Right cardiac atrium (tissue), 5 donors: ENCODE measurements around the gene RPA1. TPM values are rescaled to one million over a fixed set of nuclear protein-coding genes. Genes with fewer than 3 reads are reported as not detected.
"Not testable (repeated sequence)": the region's sequence is repeated elsewhere in the genome, so short reads cannot be mapped to it uniquely, and the experiment has no call there.

ENCODE experiments used
- ATAC-seq, 2 donors: fragments of 200-7000 bp; cut with Tn5 transposase; one replicate each; pipeline versions ENCODE4 v1.8.0 to v1.9.1; 2020; ENCODE audit warnings: moderate library complexity in 2 of 2, mild to moderate bottlenecking in 1 of 2
- DNase-seq, 3 donors: peaks; one replicate each; pipeline ENCODE4 v3.0.0-alpha.2; 2020
- H3K27ac ChIP-seq: one replicate; pipeline ENCODE4 v1.5.1; 2013; ENCODE audit warnings: mild to moderate bottlenecking, low read length, control low read depth, moderate library complexity
- H3K27me3 ChIP-seq: one replicate; pipeline ENCODE4 v1.6.1; 2013; ENCODE audit not compliant: control insufficient read depth, insufficient read depth
- H3K4me1 ChIP-seq: one replicate; pipeline ENCODE4 v1.6.1; 2013; ENCODE audit warnings: low read length; ENCODE audit not compliant: control insufficient read depth, insufficient read depth
- H3K4me3 ChIP-seq: one replicate; pipeline ENCODE4 v1.5.1; 2013; ENCODE audit warnings: low read length, control low read depth
- H3K9me3 ChIP-seq: one replicate; pipeline ENCODE4 v1.6.1; 2013; ENCODE audit warnings: low read length; ENCODE audit not compliant: control insufficient read depth
- WGBS: extraction: QIAGEN DNeasy Blood & Tissue Kit; methylation state at CpG from one replicate; pipeline ENCODE4 v1.1.7; 2013; 5-methylcytosine and 5-hydroxymethylcytosine counted together
- intact Hi-C, 4 donors: fragments of 100-400 bp; cut with DNase I; formaldehyde crosslinking; loops; one replicate each; pipeline versions ENCODE4 v1.11.0 to v1.14.0; 2022 to 2023
- polyA plus RNA-seq: library from polyadenylated mRNA; stranded (reverse); fragments of 200-250 nt; gene quantifications from one replicate; pipeline ENCODE4 v1.2.3, GENCODE V29; 2013
- total RNA-seq, 4 donors: library from RNA; stranded (reverse); fragmentation: NEBNext Ultra II Directional; extraction: Animal tissue kit (Norgen Biotek cat#: 25700); gene quantifications; one replicate each; pipeline ENCODE4 v1.2.1, GENCODE V29; 2021
- donor health status: healthy with polysubstance abuse.
- donor health status: DM: no; HTN: yes; CAD: no.
- donor health status: DM: no; HTN: no; CAD: no.
- donor health status: DM: no; HTN: yes; CAD: no; lungs with severe emphysema.
- donor health status: DM: yes; HTN: yes; CAD: no.

The RPA1 gene
- total and polyA plus RNA-seq, 5 donors = 28.0 to 103 (median 74.7) TPM

DNA sequence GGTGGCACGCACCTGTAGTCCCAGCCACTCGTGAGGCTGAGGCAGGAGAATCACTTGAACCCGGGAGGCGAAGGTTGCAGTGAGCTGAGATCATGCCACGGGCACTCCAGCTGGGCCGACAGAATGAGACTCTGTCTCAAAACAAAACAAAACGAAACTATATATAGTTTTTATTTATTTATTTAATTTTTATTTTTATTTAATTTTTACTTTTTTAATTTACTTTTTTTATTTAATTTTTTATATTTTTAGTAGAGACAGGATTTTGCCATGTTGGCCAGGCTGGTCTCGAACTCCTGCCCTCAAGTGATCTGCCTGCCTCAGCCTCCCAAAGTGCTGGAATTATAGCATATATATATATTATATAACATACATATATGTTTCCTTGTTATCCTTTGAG, 26.7 kb downstream of the RPA1 start:
- ATAC-seq = not testable (repeated sequence)
- 94% methylated on average over 8 of the region's 8 CpGs for WGBS

DNA sequence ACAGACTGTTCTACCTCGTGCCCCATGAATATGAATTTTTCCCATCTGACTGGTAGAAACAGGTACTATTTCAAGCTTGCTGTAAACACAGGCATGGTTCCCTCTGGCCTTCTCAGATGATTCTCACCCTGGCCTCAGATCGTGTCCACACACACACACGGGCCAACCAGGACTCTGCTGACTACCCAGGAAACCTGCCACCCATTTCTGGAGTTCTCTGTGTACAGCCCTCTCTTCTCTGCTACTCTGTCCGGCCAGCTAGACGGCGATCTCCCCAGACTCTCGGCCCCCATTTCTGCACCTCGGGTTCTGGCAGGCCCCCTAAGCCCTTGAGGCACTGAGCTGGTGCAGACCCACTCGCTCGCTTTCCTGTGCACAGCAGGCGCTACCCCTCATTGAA, 31.2 kb downstream of the RPA1 start:
- Histone ChIP-seq H3K27me3 (no peaks in the 10 kb centered on the region), H3K4me3 (no peak overlapping the region), H3K27ac (peak overlapping the region; percentile 30), H3K4me1 (no peaks in the 10 kb centered on the region), H3K9me3 (no peaks in the 10 kb centered on the region)
- ATAC-seq (peak; percentile 63 to 73), DNase-seq (no peak)
- intact Hi-C loops = no loop called here
- WGBS = 76% methylated on average over 11 of the region's 11 CpGs

More for the DNA sequence above, 26.7 kb downstream of the RPA1 start:
- H3K9me3 ChIP-seq, H3K4me3 ChIP-seq, H3K27me3 ChIP-seq, H3K4me1 ChIP-seq, intact Hi-C loops, H3K27ac ChIP-seq: not testable (repeated sequence)
- peak in 1 of 3 donors; percentile 2 for DNase-seq

DNA sequence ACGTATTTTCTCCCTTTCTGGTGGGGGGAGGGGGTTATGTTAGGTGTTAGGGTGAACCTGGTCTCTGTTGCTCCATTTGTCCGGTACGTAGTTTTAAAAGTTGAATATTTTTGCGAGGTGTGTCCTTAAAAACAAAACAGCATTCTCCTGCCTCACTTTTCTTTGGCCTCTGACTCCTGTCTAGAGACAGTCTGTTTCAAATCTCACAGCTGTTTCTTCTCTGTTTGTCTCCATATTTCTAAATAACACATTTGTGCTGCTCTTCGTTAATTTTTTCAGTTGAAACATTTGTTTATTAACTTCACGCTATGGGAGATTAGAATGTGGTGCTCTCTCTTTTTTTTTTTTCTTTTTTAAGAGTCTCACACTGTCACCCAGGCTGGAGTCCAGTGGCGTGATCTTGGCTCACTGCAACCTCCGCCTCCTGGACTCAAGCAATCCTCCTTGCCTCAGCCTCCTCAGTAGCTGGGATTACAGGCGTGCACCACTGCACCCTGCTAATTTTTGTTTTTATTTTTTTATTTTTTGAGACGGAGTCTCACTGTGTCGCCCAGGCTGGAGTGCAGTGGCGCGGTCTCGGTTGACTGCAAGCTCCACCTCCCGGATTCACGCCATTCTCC, 31.7 kb downstream of the RPA1 start:
- 77% methylated on average over 16 of the region's 16 CpGs for WGBS
- Histone ChIP-seq H3K4me3 (no peak overlapping the region), H3K4me1 (no peaks in the 10 kb centered on the region), H3K9me3 (no peaks in the 10 kb centered on the region), H3K27me3 (no peaks in the 10 kb centered on the region), H3K27ac (no peak overlapping the region)
- intact Hi-C loops = no loop called here
- peak; percentile 37 to 63 for ATAC-seq
- peak in 2 of 3 donors; percentile 31 to 68 for DNase-seq

DNA sequence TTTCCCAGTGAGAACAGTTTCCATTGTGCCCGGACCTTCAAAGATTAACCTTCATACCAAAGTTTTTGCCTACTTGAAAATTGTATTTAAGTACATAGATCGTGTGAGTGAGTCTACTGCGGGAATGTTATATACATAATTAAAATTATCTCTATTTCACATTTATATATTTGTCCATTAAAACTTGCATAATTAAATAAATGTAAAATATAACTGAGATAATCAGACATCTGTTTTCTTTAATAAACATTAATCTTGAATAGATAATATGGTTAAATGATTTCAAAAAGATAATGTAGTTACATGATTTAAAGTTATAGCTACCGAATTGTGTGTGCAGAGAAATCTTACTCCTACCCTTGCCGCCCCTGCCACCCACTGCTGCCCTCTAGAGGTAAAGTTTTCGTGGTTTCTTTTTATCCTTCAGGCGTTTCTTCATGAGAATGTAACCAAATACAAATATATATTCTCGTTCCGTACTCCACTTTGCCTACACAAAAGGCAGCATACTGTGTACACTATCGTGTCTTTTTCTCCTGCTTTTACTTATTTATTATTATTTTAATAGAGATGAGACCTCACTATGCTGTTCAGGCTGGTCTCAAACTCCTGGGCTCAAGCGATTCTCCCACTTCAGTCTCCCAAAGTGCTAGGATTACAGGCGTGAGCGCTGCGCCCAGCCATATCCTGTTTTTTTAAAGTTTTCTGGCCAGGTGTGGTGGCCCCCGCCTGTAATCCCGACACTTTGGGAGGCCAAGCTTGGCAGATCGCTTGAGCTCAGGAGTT, 35.6 kb downstream of the RPA1 start:
- ATAC-seq (no peak), DNase-seq (no peak)
- 82% methylated on average over 17 of the region's 17 CpGs for WGBS
- no peaks in the 10 kb centered on the region for H3K9me3 ChIP-seq
- no peak overlapping the region for H3K27ac ChIP-seq
- H3K27me3 ChIP-seq = no peaks in the 10 kb centered on the region
- H3K4me3 ChIP-seq = no peak overlapping the region
- intact Hi-C loops = no loop called here
- H3K4me1 ChIP-seq = no peaks in the 10 kb centered on the region

DNA sequence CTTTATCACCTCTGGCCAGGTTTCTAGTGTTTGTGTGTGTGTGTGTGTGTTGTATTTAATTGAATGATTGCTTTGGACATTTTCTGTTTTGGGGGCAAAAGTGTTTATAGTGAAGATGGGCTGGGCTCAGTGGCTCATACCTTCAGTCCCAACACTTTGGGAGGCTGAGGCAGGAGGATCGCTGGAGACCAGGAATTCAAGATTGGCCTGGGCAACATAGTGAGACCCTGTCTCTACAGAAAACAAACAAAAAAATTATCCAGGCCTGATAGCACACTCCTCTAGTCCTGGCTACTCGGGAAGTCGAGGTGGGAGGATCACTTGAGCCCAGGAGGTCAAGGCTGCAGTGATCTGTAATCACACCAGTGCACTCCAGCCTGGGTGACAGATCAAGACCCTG, 37.5 kb downstream of the RPA1 start:
- H3K27ac ChIP-seq = no peak overlapping the region
- no peaks in the 10 kb centered on the region for H3K27me3 ChIP-seq
- WGBS = 93% methylated on average over 3 of the region's 3 CpGs
- DNase-seq (no peak), ATAC-seq (no peak)
- H3K4me3 ChIP-seq = no peak overlapping the region
- H3K4me1 ChIP-seq = no peaks in the 10 kb centered on the region
- H3K9me3 ChIP-seq = no peaks in the 10 kb centered on the region
- intact Hi-C loops = no loop called here

DNA sequence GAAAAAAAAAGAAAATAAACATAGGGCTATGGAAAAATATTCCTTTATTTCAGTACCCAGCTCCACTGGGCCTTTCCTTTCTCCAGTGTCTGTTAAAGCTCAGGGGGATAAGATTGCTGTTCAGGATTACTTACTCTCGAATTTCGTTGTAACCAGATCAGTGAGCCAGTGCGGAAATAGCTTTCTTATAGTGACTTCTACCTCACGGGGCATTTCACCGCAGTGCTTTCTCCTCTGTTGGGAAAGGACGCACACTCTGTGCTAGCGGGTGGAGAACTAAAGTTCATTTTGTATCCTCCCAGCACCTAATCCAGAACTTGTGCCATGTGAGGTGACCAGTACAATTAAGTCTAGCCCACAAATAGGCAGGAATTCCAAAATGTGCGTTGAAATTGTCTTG, 38.3 kb downstream of the RPA1 start:
- ATAC-seq (no peak), DNase-seq (no peak)
- intact Hi-C loops = no loop called here
- Histone ChIP-seq H3K27me3 (no peaks in the 10 kb centered on the region), H3K4me1 (no peaks in the 10 kb centered on the region), H3K9me3 (no peaks in the 10 kb centered on the region), H3K27ac (no peak overlapping the region), H3K4me3 (no peak overlapping the region)
- 90% methylated on average over 8 of the region's 8 CpGs for WGBS

DNA sequence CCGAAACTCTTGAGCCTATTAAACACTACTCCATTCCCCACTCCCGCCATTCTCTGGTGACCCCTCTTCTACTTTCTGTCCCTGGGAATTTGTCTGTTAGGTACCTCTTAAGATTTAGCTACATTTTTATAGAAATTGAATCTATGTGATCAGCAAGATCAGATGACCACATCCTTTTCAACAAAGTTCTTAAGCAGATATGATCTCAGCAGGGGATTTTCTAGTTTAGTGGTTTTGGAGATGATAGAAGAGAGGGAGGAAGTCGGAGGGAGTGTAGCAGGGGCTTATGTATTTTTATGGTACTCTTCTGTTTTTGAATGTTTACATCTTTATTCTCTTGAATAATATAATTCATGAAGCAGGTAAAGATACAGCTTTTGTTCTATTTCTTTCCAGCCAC, 40.8 kb downstream of the RPA1 start:
- Histone ChIP-seq H3K27me3 (no peaks in the 10 kb centered on the region), H3K4me3 (no peak overlapping the region), H3K9me3 (no peaks in the 10 kb centered on the region), H3K4me1 (no peaks in the 10 kb centered on the region), H3K27ac (no peak overlapping the region)
- WGBS = 80% methylated on average over 3 of the region's 3 CpGs
- ATAC-seq (no peak), DNase-seq (no peak)
- intact Hi-C loops = no loop called here

DNA sequence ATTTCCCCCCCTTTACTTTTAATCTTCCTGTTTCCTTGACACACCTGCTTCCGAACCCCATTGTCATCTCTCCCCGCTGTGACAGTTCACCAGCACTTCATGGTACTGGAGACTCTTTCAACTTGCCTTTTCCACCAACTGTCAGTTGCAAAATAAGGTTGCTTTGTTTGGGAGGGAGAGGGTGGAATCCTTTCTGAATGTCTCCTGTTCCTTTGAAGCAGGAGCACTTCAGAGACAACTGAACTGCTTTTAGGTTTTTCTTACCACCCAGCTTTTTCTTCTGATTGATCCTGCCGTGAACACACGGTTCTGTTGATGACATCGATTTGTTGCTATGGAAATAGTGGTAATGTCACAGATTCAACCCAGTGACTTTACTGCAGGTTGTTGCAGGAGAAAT, 42.0 kb downstream of the RPA1 start:
- WGBS = 89% methylated on average over 5 of the region's 5 CpGs
- H3K27ac ChIP-seq = no peak overlapping the region
- DNase-seq (no peak), ATAC-seq (no peak)
- H3K9me3 ChIP-seq = no peaks in the 10 kb centered on the region
- H3K27me3 ChIP-seq = no peaks in the 10 kb centered on the region
- H3K4me1 ChIP-seq = no peaks in the 10 kb centered on the region
- intact Hi-C loops = no loop called here
- no peak overlapping the region for H3K4me3 ChIP-seq

DNA sequence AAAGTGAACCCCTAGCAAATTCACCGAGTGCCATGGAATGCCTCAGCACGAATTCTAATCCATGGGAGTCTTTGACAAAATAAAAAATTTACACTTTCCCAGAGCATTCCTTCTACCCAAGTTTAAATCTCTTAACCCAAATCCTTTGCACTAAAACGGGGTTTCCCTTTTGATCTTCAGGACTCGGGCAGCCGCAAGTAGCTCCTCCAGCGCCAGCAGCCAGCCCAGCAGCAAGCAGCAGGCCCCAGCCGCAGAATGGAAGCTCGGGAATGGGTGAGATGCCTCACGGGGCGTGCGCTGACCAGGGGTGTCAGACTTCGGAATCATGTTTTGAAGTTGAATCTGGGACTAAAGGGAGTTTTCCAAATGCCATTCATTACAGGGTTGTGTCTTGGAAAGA, 42.4 kb downstream of the RPA1 start:
- Histone ChIP-seq H3K4me3 (no peak overlapping the region), H3K9me3 (no peaks in the 10 kb centered on the region), H3K4me1 (no peaks in the 10 kb centered on the region), H3K27ac (no peak overlapping the region), H3K27me3 (no peaks in the 10 kb centered on the region)
- no peak for ATAC-seq
- no peak for DNase-seq
- intact Hi-C loops = no loop called here
- WGBS = 95% methylated on average over 12 of the region's 12 CpGs

DNA sequence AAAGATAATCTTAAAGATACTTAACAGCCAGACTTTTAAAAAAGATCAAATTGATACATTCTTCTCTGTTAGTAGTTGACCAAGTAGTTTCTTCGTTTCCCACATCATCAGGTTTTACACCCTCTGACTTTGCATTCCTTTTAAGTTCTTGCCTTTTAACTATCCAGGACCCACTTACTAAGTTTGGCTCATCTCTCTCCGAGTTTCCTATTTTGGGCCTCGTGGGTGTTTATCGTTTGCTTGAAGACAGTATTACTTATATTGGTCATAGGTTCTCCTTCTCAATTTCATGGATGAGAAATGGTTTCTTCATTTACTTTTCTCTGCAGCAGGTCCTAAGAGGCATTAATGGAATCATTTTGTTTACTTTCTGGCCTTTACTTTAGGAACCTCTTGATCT, 43.2 kb downstream of the RPA1 start:
- intact Hi-C loops = no loop called here
- 61% methylated on average over 4 of the region's 4 CpGs for WGBS
- ATAC-seq = no peak
- H3K9me3 ChIP-seq = no peaks in the 10 kb centered on the region
- H3K27me3 ChIP-seq = no peaks in the 10 kb centered on the region
- no peak for DNase-seq
- H3K27ac ChIP-seq = no peak overlapping the region
- no peak overlapping the region for H3K4me3 ChIP-seq
- H3K4me1 ChIP-seq = no peaks in the 10 kb centered on the region

DNA sequence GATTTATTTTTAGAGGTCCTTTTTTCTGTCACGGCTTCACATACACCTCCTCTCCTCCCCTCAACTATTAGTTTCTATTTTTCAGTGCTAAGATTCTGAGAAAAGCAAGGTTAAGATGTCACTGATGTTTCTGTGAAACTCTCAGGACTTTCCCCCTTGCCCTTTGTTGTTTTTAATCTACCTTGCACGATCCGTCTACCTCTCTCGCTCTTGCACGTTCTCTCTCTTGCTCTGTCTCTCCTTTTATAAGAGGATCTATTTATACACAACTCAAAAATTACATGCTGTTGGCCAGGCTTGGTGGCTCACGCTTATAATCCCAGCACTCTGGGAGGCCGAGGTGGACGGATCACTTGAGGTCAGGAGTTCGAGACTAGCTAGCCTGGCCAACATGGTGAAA, 43.6 kb downstream of the RPA1 start:
- Histone ChIP-seq H3K27ac (no peak overlapping the region), H3K4me1 (no peaks in the 10 kb centered on the region), H3K9me3 (no peaks in the 10 kb centered on the region), H3K27me3 (no peaks in the 10 kb centered on the region), H3K4me3 (no peak overlapping the region)
- 70% methylated on average over 9 of the region's 9 CpGs for WGBS
- DNase-seq (no peak), ATAC-seq (peak in 1 of 2 donors; percentile 40)
- intact Hi-C loops = no loop called here
